Right ventricle myocardium superior (tissue), 1 donor: ENCODE measurements around the gene OPCML. TPM values are rescaled to one million over a fixed set of nuclear protein-coding genes. Genes with fewer than 3 reads are reported as not detected.
A peak's percentile ranks its signal among the peaks of the same experiment; 100 is the strongest.

Source experiments
- ATAC-seq: fragments of 200-7000 bp; cut with Tn5 transposase; one replicate; pipeline ENCODE4 v1.9.1; 2020; ENCODE audit warnings: mild to moderate bottlenecking; ENCODE audit not compliant: poor library complexity
- DNase-seq: peaks from one replicate; pipeline ENCODE4 v3.0.0-alpha.2; 2020
- intact Hi-C: fragments of 100-400 bp; cut with DNase I; formaldehyde crosslinking; loops from one replicate; pipeline ENCODE4 v1.11.2; 2022
- total RNA-seq: library from RNA; stranded (reverse); fragmentation: NEBNext Ultra II Directional; extraction: Animal tissue kit (Norgen Biotek cat#: 25700); gene quantifications from one replicate; pipeline ENCODE4 v1.2.1, GENCODE V29; 2021
- donor health status: DM: no; HTN: yes; CAD: no; lungs with severe emphysema.

OPCML gene
- total RNA-seq, 1 donor from 2014 or later: 0.59 TPM

- peak; percentile 47 for DNase-seq
- ATAC-seq: peak; percentile 75
These were observed 303.6 kb downstream of the OPCML start for GRCh38 chr11:133228471-133229329.

GRCh38 chr11:133227632-133228111, 304.6 kb downstream of the OPCML start:
- ATAC-seq (no peak), DNase-seq (no peak)
- intact Hi-C loops: no loop called here

More at GRCh38 chr11:133228471-133229329, 303.6 kb downstream of the OPCML start:
- intact Hi-C loops: no loop called here

DNA sequence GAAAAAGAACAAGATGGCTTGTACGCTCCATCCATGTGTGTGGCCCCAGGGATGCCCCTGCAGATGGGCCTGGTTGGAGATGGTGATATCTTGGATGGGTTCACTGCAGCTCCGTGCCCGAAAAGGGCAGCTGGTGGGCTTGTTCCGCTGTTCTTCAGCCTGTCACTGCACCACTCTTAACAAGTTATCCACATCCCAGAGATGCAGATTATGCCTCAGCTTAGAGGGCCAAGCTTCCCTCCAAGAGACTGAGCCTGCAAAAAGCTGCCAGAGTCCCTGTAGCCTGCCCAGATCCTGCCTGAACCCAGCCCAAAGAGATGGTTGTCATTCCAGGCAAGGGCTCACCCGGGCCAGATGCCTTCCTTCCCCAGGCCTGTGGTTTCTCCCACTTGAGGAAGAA, 308.0 kb downstream of the OPCML start:
- intact Hi-C loops: no loop called here
- ATAC-seq (no peak), DNase-seq (no peak)

DNA sequence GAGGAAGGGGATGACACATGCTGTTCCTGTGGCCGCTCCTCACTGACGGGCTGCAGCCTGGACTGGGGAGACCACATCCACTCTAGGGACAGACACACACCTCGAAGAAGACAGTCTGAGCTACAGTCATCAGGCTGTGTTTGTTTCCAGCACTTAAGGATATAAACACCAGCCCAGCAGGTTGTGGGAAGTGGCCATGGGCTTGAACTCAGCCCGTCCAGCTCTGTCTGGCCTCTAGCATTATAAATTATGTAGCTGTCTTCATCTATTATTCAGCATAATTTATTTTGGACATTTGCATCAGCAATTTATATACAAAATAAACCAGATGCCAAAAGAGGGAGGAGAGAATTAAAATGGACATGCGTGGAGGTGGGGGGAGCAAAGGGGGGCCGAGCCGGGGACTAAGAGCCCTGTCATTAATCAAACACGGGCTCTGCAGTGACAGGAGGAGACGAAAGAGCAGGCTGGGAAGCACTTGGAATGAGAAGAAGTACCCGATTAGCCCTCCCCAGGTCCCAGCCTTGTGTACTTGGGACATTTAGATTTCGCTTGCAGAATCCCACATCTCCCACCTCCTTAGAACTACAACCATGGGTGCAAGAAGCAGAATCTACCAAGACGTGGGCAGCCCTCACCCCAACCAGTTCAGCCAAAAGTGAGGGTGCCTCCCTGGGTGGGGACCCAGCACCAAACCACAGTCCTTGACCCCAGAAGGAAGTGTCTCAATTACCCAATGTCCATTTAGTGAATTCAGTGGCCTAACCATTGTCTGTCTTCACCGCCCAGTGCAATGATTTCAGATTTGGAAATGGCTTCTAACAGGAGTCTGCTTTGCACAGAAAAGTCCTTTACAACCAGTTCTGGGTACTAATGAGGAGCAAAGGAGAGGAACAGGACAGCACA, 309.6 kb downstream of the OPCML start:
- DNase-seq (no peak), ATAC-seq (no peak)
- intact Hi-C loops: no loop called here

DNA sequence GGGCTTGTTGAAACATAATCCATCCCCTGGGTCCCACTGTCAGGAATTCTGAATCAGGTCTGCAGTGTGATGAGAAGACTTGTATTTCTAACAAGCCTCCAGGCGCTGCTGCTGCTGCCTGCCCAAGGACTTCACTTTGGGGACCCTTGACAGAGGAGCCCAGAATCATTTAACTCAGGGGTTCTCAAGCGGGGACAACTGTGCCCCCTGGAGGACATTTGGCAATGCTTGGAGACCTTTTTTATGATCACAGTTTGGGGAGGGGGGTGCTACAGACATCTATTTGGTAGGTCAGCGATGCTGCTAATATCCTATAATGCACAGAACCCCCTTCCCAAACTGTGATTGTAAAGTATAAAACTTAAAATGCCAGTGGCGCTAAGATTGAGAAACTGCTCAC, 312.8 kb downstream of the OPCML start:
- no peak for ATAC-seq
- no peak for DNase-seq
- intact Hi-C loops: no loop called here

- ATAC-seq: no peak
- no peak for DNase-seq
- intact Hi-C loops: no loop called here
These were observed 315.5 kb downstream of the OPCML start for GRCh38 chr11:133216813-133217212.

- DNase-seq: no peak
- intact Hi-C loops: no loop called here
- ATAC-seq: no peak
These were observed 316.6 kb downstream of the OPCML start for GRCh38 chr11:133215596-133216230.

GRCh38 chr11:133214646-133215045, 317.7 kb downstream of the OPCML start:
- intact Hi-C loops: no loop called here
- DNase-seq: no peak
- no peak for ATAC-seq

DNA sequence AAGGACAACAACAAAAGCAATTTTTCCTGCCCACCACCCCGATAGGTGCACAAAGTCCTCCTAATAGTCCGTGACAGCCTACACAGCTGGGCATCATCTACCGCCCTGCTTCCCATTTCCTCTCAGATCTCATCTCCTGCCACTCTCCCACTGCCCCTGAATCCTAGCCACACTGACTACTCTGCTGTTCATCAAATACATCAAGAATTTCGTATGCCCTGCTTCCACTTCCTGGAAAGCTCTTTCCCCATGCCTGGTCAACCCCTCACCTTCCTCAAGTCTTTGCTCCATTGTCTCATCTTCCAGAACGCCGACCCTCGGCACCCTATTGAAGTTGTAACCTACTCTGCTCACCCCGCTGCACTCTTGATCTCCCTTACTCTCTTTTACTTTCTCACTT, 320.1 kb downstream of the OPCML start:
- ATAC-seq: no peak
- intact Hi-C loops: no loop called here
- DNase-seq: no peak

DNA sequence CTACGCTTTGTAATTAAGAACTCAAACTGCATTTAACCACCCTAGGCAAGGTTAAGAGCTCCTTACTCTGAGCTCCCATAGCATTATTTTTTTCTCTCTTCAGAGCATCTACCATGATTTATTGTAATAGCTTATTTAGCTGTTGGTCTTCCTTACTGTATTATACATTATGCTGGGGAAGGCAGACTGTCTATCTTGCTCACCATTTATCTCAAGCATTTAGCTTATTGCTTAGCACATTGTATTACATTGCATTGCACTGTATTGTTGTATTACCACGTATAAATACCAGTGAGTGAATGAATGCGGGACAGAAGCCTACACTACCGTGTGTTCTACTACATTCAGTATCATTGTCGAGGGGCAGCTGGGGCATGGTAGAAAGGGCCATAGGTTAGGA, 324.3 kb downstream of the OPCML start:
- intact Hi-C loops: no loop called here
- no peak for DNase-seq
- ATAC-seq: no peak

- ATAC-seq (no peak), DNase-seq (no peak)
- intact Hi-C loops: no loop called here
These were observed 325.8 kb downstream of the OPCML start for GRCh38 chr11:133206313-133207005.

DNA sequence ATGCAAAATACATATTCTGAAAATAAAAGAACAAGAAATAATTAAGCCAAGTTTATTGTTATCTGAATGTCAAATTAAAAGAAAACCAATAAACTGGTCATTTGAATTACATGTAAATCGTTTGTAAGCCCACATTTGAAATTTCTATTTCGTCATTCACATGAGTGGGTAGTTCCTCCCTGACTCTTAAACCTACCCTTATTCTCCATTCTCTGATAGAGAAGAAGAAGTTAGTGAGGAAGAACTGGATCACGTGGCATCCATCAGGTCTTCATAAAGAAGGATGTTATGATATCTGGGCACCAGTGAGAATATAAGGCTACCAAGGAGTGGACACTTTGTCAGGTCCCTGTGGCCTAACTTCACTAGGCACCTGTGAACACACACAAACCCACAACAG, 328.1 kb downstream of the OPCML start:
- ATAC-seq (no peak), DNase-seq (no peak)
- intact Hi-C loops: no loop called here

GRCh38 chr11:133202816-133203215, 329.5 kb downstream of the OPCML start:
- ATAC-seq (no peak), DNase-seq (no peak)
- intact Hi-C loops: no loop called here

DNA sequence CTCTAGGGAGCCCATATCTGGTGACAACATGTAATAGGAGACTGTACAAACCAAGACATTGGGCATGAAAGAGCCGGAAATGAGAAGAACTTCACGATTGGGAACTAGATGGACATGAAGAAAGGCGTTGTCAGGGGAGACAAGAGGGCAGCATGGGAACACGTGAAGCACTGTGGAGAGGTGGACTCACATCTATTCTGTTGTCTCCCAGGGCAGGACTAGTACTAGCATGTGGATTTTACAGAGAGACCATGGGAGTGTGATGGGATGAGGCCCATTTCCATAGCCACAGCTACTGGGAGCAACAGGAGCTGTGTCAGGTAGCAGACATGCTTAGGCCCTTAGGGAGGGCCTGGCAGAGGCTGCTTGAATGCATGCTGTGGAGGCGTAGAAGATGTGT, 333.9 kb downstream of the OPCML start:
- intact Hi-C loops: no loop called here
- DNase-seq (no peak), ATAC-seq (no peak)

- ATAC-seq: no peak
- intact Hi-C loops: no loop called here
- no peak for DNase-seq
These were observed 334.9 kb downstream of the OPCML start for GRCh38 chr11:133197425-133197824.

GRCh38 chr11:133191931-133192330, 340.4 kb downstream of the OPCML start:
- ATAC-seq: no peak
- intact Hi-C loops: no loop called here
- no peak for DNase-seq

GRCh38 chr11:133181667-133182066, 350.6 kb downstream of the OPCML start:
- intact Hi-C loops: no loop called here
- ATAC-seq (no peak), DNase-seq (no peak)

GRCh38 chr11:133181066-133181465, 351.2 kb downstream of the OPCML start:
- DNase-seq (no peak), ATAC-seq (no peak)
- intact Hi-C loops: no loop called here

DNA sequence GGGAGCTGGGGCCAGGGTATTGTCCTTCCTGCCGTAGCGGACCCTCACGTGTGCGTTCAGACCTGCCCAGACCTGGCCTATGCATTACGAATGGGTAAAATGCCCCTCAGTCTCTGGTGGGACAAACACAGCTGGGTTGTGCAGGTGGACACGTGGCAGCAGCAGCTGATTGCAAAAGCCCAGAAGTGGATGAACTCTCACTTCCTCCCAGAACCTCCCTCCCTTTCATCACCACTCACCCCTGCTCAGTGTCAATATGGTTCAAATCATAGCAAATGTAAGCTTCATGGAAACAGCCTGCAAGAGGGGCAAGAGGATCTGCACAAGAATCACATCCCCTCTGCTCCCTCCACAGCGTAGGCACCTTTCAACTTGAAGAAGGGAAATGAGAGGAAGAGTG, 352.1 kb downstream of the OPCML start:
- intact Hi-C loops: no loop called here
- ATAC-seq (no peak), DNase-seq (no peak)
